Stimulated activated CD4-positive, alpha-beta T cell treated with anti-CD3 and anti-CD28 coated beads, Interleukin-2, amount 100 ng/mL, for 24 hours (primary cell): ENCODE measurements around the gene KRT86.
A peak's percentile ranks its signal among the peaks of the same experiment; 100 is the strongest.

ENCODE experiments used
- DNase-seq, 2 donors: peaks; one replicate each; pipeline ENCODE4 v3.0.0-alpha.2; 2020

The KRT86 gene

DNA sequence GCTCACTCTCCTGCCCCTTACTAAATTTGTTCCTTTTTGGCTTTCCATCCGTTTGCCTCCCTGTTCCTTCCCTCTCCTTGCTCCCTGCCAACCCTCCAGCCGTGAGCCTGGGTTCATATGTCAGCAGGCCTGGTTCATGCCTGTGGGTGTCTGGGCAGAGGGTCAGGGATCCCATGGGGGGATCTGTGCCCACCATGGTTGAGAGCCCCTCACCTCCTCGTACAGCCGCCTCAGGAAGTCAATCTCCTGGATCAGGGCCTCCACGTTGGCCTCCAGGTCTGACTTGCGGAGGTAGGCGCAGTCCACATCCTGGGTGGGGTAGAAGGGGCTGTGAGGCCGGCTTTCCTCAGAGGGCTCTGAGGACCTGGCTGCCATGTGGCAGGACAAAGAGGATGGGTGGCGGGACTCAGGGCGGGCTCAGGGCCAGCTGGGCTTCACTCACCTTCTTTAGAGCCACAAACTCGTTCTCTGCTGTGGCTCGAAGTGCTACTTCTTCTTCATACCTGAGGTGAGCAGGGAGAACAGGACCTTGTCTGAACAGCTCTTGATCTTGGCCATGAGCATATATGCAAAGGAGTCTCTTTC, 43.1 kb downstream of the KRT86 start:
- DNase-seq, result no peak

DNA sequence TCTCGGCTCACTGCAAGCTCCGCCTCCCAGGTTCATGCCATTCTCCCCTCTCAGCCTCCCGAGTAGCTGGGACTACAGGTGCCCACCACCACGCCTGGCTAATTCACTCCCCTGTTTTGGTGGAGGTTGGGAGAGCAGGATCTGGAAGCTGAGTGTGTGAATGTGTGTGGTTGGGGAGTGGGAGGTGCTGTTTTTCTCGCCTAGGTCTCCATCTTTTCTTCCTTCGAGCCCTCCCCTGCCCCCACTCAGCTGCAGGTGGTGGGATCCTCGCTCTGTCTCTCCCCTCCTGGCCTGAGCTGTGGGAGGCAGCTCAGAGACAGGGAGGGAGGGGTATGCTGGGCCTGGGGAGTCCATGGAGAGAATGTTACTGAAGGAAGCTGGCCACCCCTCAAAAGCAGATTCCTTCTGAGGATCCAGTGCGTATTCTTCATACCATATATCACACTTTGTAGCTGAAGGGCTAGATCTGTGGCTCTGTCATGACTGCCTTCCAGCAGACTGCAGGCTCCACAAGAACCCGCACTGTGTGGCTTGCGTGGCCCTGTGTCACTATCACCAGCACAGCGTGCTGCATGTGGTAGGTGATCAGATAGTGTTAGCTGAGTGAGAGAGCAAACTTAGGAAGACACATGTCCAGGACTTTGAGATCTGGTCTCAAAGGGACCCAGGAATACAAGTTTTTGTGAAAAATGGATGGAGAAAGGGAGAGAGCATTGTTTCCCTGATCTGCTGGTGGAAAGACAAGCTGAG, 44.0 kb downstream of the KRT86 start:
- no peak for DNase-seq

DNA sequence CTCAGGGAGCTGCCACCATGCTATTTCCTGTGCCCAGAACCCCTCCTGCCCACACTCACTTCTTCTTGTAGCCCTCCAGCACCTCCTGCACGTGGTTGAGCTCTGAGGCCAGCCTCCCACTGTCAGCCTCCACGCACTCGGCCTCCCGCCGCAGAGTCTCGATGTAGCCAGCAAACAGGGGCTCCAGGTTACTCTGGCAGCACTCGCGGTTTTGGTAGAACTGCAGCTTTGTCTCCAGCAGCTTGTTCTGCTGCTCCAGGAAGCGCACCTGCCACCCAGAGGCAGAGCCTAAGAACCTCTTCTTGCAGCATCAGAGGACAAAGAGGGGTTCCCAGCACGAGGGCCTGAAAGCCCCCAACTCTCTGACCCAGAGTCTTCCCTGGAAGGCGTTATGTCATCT, 44.7 kb downstream of the KRT86 start:
- no peak for DNase-seq

DNA sequence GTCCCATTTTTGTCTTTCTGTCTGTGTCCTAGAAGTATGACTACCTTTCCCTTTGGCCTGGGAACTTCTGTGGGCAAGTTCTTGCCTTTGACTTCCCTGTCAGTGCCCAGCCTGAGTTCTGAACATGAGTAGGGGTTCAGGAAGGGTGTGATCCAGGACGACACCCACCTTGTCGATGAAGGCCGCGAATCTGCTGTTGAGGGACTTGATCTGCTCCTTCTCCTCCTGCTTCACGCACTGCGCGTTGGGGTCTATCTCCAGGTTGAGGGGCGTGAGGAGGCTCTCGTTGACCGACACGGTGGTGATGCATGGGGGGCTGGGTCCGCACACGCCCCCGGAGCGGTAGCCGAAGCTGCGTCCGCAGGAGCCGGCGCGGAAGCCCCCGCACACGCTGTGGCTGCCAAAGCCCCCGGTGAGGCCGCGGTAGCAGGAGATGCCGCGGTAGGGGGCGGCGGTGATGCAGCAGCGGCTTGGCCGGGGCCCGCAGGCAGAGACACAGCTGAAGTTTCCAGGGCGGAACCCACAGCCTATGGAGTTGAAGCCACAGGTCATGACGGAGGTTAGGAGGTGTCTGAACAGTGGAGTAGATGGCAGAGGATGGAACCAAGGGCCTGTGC, 46.4 kb downstream of the KRT86 start, which contains the start of gene KRT83:
Gene KRT83, minus strand, starts transcription at position 615 of the 617 bp plus-strand sequence. Its CDS starts 63 bp downstream, at position 552.
- DNase-seq, result no peak

DNA sequence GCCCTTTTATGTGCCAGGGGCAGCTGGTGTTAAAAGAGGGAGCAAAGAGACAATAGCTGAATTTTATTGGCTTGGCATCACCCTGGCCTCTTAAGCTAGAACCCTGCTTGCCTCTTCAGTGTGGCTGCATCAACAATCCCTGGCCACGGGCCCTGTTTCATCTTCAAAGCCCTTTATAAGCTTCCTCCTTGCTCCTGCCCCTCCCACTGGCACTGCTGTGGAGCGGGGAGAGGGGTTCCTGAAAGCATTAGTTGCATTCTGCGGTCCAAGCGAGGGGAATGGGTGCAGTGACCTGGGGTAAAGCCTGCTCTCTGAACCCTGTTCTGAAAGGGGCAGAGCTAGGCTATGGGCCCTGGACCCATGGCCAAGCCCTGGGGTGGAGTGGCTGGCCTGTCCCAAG, 47.0 kb downstream of the KRT86 start:
- DNase-seq, result no peak

DNA sequence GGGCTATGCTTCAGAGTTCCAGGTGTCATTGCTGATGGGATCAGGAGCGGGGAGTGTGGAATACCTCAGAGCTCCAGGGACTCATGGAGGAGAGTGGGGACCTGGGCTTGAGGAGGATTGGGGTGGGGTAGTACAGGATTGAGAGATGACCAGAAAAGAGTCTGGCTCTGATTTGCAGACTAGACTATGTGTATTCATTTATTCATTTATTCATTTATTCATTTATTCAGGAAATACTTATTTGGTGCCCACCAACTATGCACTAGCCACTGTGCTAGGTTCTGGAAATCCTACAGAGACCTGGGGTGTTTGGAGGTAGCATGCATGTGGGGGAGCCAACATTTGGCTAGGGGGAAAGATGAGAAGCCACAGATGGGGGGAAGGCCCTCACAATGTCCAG, 47.6 kb downstream of the KRT86 start:
- no peak for DNase-seq

DNA sequence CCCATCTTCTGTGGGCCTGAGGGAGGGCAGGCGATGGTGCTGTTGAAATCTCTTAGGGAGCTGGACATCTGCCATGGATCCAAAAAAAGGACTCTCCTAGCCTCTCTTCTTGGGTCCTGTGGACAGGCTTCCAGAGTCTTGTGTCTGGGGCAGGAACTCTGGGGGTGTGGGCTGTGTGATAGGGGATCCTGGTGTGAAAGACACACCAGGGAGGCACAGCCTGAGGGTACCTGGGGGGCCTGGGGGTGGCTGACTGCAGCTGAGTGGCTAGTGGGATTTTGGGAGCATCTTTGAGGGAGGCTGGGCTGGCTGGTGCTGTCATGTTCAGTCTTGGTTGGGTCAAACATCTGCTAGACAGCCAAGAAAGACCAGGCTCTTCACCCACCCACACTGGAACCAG, 48.6 kb downstream of the KRT86 start:
- no peak for DNase-seq

DNA sequence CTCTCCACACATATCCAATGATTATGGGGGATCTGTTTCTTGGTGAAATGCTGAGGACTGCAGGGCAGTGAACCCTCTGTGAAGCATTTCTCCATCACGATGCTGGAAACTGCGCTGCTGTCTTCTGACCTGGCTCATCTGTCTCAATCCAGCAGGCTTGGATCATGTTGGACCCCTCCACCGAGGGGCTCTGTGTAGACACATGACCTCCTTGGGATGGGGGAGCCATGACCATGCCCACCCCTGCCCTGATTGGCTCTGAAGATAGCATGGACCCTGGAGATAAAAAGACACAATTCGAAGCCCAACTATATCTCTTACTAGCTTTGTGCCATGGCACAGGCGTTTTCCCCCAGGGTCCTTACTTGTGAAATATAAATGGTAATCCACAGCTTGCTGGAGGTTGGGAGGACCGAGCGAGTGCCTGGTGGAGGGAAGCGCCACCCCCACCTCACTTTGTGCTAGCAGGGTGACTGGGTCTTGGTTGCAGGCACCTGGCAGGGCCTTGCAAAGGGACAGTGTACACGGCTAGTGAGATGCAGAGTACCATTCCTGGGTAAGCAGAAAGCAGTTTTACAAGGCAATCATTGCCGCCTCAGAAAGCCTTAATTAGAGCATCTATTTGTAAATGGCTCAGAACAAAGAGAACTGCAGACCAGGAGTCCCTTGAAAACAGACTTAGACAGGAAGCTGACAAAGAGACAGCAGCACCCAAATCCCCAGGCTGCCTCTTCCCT, 49.1 kb downstream of the KRT86 start:
- no peak for DNase-seq

DNA sequence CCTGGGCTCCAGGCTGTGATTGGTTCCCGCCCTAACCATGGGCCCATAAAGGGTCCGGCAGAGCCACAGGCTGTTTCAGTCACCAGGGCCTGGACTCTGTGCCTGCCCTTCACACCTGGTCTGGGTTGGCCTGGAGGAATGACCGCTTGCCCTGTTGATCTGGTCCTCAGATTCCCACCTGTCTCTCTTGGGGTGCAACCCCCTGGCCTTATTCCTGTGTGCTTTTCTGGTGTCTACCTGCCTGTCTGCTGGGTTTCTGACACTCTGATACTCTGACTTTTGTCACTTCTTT, 49.7 kb downstream of the KRT86 start:
- DNase-seq, result no peak

DNA sequence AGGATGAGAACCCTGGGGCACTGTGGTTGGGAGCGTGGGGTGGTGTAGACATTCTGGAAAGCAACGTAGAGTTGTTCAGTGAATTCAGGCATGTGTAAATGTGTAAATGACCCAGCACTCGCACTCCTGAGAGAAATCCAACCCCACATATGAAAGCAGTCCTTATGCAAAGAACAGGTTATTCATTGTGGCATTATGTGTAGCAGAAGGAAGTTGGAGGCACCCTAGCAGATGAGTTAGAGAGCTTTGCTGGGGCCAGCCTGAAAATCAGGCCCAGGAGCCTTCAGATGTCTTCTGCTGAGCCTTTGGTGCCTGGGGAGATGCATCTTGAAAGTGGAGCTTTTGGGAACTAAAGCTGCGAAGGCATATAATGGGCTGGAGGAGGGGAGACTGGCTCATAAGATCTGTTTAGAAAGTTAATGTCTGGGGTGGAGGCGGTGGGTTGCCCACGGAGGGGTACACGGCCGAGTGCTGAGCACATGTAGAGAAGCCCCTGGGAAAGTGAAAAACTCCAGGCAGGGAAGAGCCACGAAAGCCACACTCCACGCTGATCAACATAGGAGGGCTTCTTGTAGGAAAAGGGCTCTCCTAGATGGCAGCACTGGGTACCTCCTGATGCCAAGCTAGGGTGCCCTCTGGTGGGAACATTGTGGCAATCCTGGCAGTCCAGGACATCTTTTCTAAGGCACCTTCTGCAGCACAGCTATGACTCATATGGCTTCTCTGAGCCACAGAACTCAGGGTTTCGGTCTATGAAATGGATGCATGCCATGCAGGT, 52.8 kb downstream of the KRT86 start:
- DNase-seq, result peak; percentile 75 to 80

DNA sequence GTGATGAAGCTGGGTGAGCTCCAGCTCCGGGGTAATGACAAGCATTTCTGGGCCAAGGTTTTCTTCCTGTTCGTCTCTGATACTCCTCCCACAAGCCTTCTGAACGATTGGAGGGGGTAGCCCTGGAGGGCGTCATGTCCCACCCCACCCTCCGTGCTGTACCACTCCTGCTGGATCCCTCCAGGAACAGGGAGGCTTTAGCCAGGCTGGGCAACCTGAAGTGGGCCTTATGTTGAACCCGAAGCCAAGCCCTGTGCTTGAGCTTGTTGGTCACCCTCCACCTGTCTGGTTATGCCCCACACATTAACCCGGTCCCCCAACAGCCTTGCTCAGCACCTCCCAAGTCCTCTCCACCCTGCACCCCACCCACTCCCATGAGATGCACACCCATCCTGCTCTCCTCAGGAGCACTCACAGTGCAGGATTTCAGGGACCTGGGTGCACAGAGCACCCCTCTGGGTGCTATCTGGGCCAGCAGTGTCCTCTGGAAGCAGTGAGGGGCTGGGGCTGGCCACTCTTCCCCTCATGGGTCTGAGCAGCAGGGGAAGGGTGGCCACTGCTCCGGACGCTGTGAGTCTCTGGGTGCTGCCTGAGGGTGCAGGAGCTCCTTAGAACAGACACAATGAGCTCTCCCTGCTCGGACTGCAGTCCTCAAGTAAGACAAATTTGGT, 53.5 kb downstream of the KRT86 start:
- no peak for DNase-seq

DNA sequence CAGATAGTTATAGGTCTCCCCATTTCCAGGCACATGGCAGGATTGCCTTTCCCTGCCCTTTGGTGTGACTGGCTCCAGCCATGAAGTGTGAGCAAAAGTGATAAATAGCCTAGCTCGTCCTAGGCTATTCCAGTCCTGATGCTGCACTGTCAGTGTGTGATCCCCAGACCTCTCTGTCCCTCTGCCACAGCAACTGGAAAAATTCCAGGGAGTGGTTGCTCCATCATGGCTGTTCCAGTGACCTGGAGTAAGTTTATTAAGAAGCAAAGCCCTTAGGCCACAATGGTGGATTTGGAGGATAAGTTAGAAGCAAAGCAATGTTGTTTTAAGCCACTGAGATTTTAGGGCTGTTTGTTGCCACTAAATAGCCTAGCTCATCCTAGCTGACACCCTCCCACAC, 56.6 kb downstream of the KRT86 start:
- DNase-seq, result no peak

DNA sequence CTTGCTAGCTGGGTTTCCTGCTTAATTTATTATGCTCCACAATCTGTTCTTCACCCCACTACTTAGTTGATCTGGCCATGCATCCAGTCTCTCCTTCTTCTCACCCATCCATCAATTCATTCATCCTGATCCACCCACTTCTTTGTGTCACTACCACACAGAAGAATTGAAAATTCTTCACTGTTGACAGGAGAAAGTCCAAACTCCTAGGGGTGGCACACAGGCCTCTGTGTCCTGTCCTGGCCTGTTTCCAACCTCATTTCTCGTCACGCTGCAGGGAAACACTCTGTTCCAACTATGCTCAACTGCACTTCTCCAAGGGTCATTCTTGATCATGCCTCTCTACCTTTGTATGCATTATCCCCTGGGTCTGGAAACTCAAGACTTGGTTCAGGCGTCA, 57.4 kb downstream of the KRT86 start:
- no peak for DNase-seq

DNA sequence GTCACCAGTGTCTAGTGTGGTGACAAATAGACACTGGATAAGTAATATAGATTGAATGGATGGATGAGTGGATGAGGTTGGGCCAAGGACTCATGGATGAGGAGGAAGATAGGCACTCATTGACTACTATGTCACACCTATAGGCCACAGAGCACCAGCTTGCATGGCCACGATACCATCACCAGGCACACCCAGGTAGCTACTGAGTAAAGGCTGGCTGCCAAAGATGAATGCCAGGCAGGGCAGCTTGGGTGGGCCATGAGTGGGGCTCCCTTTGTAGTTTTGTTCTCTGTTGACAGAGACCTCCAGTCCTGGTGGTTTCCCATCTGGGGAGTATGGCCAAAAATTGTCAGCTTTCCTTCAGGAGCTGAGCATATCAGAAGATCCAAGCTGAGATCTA, 57.9 kb downstream of the KRT86 start:
- no peak for DNase-seq

DNA sequence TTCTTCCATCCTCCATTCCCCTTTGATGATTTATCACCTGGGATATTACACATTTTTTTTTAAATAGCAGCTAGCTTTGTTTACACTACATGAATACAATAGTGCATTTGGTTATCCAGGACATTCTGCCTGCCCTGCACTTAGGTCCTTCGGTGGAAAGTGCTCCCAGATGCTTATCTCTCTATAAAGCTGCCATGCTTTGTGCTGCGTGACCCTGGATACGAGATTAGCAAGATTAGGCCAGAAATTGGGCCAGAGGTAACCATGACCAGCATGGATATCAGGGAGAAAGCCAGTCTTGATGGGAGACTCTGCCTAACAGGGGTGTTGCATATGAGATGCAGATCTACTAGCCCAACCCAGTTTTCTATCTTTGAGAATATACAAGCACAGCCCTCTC, 58.9 kb downstream of the KRT86 start:
- no peak for DNase-seq

DNA sequence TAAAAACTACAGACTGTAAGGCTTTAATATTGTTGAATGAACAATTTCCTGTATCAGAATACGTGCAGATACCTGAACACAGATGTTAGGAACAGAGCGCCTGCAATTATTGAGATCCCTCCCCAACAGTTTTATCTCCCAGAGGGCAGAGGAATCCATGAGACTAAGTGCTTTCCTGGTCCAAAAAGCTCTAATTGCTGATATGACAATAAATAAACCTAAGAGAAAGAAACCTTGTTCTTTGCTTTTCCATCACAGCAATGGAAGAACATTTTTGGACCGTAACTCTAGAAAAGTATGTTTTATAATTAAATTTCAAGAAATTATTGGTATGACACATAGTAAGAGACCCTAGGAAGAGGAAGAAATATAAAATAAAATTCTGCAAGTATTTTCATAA, 59.7 kb downstream of the KRT86 start:
- DNase-seq, result no peak

DNA sequence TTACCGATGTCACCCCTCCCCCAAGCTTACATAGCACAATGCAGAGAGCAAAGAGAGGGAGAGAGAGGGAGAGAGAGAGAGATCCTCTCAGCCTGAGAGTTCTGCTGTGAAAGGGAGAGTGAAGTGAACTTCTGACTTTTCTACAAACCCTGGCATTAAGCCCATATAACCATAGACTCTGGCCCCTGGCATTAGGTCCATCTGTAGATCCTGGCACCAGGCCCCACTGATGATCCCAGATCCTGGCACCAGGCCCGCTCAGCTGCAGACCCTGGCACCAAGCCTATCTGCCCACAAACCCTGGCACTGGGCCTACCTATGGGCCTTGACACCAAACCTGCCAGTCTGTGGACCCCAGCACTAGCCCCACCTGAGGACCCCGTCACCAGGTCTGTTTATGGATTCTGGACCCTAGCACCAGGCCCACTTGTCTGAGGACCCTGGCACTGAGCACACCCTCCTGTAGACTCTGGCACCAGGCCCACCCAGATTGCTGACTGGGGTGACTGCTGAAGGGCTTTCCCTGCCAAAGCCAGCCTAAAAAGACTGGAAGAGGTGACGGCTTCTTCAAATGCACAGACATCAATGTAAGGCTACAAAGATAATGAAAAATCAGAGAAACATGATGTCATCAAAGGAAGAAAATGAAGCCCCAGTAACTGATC, 61.3 kb downstream of the KRT86 start:
- no peak for DNase-seq

DNA sequence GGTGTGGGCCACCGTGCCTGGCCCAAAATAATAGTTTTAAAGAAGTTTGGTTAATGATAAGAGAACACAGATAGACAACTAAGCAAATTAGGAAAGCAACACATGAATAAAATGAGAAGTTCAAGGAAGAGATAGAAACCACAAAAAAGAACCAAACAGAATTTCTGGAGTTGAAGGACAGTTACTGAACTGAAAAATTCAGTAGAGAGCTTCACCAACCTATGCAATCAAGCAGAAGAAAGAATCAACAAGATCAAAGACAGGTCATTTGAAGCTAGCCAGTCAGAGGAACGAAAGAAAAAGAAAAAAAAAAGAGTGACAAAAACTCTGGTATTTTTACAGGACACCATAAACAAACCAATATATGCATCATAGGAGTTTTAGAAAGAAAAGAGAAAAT, 62.2 kb downstream of the KRT86 start:
- no peak for DNase-seq

DNA sequence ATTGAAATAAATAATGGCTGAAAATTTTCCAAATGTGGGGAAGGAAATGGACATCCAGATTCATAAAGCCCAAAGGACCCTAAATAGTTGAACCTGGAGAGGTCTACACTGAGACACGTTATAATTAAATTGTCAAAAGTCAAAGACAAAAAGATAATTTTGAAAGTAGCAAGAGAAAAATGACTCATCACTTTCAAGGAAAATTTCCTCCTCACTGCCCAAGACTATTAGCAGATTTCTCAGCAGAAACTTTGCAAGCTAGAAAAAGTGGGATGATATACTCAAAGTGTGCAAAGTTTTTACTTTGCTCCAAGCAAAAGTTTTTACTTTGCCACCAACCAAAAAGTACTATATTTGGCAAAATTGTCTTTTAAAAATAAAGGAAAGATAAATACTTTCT, 62.6 kb downstream of the KRT86 start:
- no peak for DNase-seq

DNA sequence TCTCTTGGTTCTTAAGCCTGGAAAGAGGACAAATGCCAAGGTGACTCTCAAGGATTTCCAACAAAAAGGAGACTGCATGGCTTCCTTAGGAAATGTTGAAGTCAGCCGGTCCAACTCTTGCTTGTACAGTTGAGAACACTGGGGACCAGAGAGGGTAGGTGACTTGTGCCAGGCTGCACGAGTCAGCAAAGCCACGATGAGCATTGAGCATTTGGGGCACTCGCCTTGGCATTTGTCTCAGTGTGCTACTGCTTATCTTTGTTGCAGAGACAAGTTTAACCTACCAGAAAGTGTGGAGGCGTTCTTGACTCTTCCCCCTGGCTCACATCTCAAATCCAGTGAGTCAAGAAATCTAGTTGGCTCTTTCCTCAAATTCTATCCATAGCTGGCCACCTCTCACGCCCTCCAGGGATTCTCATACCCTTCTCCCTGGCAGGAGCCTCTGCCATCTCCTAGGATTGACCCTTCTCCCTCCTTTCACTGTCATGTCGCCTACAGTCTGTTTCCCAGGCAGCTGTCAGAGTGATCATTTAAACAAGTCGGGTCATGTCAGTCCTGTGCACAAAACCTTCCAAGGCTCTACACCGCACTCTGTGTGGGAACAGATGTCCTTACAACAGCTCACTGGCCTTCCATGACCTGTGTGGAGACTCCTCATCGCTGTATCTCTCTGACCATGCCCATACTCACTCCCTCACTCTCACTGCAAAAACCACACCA, 64.0 kb downstream of the KRT86 start:
- DNase-seq, result no peak

DNA sequence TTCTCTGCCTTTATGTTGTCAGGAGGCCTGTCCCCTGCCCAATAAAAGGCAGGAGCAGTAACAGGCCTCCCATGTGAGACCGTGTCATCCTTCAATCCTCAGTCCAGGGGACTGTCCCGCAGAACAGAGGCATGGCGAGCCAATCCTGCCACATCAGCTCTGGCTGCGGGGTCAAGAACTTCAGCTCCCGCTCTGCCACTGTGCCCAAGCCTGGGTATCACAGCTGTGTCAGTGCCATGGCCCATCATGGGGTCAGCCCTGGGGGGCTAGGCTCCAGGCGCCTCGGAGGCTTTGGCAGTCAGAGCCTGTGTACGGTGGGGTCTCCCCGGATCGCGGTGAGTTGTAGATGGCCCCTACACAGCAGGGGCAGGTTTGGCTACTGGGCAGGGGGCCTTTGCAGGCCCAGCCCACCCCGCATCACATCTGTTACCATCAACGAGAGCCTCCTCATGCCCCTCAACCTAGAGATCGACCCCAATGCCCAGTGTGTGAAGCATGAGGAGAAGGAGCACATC, 66.7 kb downstream of the KRT86 start:
- no peak for DNase-seq
